NCI-H187 treated with DMSO at 0.1 percent for 48 hours (cell line): ENCODE measurements around the gene TRABD2A.
"Not testable (repeated sequence)": the region's sequence is repeated elsewhere in the genome, so short reads cannot be mapped to it uniquely, and the experiment has no call there.

Source experiments
- DNase-seq: peaks from one replicate; lab custom pipeline; 2025; lab: John Stamatoyannopoulos, UW

Gene TRABD2A

DNA sequence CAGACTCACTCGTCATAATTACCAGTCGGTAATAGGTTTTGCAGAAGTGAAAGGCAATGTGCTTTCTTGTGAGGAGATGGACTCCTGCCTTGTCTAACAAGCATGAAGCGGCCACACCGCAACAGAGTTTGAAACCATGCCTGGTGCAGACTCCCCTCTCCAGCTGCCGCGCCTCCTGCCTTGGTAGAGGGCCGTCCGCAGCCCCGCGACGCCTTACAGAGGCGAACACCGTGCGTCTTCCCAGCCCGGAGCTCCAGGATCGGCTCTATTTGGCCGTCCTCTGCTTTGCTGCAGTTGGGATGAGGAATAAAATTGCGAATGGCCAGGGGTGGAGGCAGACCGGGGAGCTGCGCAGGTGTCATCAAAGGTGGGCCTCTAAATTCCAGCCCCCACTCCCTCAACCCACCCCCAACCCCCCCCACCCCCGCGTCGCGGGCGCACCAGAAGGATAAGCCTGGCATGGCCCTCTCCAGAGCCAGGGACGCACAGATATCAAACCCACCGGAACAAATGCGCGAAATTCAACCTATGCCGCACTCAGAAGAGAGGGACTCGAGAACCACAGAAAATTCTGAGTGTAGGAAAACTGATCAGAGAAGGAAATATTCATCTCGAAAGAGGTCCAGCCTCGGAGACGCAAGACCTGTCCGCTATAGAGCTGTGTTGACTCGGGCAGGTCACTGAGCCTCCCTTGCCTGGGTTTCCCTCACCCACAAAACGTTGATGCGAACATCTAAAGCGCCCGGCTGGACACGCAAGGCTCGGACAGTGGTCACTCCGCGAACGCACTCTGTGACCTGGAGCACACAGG lies 1.1 kb downstream of the TRABD2A start:
- no peak for DNase-seq

DNA sequence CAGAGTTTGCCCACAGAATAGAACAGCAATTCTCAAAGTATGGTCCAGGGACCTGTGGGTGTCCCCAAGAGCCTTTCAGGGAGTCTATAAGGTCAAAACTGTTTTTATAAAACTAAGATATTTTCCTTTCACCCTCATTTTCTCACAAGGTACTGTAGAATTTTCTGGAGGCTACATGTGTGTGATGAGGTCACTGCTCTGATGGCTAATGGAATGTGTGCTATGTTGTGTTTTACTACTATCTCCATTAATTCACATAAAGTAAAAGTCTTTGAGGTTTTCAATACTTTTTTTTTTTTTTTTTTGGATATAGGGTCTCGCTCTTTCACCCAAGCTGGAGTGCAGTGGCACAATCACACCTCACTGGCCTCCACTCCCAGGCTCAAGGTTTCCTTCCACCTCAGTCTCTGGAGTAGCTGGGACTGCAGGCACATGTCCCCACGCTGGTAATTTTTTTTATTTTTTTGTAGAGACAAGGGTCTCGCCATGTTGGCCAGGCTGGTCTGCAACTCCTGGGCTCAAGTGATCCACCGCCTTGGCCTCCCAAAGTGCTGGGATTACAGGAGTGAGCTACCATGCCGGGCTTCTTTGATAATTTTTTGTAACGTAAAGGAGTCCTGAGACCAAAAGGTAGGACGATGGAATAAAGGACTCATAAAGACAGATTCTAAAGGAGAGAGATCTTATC lies 1.8 kb downstream of the TRABD2A start:
- no peak for DNase-seq

DNA sequence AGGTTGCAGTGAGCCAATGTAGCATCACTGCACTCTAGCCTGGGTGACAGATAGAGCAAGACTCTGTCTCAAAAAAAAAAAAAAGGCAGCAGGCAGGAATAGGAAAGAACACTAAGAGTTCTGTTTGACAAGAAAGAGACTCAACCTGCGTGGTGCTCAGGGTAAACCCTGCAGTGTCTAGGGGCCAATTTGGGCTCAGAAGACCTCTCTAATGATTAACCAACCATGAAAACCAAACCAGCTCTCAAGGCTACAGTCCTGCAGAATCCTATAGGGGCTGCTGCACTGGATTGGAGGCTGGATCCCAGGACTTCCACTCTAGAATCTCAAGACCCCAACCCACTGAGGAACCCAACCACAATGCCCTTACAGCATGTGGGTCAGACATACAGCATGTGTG lies 2.4 kb downstream of the TRABD2A start:
- no peak for DNase-seq

DNA sequence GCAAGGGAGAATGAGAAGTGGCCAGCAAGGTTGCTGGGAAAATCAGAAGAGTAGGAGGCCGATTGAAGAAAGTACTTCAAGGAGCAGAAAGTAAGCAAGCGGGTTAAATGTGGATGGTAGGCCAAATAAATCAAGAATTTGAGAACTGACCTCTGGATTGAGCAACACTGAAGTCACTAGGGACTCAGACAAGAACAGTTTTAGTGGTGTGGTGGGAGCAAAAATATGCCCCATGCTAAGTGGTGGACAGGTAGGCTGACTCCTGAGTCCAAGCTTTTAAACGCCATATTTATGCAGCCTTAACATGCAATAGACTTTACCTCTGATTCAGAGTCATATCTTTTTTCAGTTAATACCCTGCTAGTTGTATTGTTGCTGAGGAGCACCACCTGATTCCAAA lies 4.5 kb downstream of the TRABD2A start:
- DNase-seq, result no peak

DNA sequence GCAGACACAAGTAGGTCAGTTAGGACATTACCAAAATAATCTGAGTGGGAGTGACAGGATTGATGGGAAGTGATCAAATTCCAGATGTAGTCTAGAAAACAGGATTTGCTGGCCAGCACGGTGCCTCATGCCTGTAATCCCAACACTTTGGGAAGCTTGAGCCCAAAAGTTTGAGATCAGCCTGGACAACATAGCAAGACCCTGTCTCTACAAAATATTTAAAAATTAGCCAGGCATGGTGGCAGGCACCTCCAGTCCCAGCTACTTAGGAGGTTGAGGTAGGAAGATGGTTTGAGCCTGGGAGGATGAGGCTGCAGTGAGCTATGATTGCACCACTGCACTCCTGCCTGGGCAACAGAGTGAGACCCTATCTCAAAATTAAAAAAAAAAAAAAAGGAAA lies 5.3 kb downstream of the TRABD2A start:
- not testable (repeated sequence) for DNase-seq

DNA sequence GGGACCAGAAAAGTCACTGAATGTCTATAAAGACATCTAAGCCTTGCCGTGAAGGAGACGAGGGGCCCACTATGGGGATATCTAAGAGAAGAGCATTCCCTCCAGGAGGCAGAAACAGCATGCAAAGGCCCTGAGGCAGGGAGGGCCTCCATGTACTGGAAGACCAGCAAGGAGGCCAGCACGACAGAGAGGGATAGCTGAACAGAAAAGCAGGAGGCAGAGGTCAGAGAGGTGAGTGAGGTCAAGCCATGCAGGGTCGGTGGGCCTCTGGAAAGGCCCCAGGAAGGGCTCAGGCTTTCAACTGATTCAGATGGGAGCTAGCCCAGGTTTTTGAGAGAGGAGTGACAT lies 5.7 kb downstream of the TRABD2A start:
- DNase-seq, result no peak

DNA sequence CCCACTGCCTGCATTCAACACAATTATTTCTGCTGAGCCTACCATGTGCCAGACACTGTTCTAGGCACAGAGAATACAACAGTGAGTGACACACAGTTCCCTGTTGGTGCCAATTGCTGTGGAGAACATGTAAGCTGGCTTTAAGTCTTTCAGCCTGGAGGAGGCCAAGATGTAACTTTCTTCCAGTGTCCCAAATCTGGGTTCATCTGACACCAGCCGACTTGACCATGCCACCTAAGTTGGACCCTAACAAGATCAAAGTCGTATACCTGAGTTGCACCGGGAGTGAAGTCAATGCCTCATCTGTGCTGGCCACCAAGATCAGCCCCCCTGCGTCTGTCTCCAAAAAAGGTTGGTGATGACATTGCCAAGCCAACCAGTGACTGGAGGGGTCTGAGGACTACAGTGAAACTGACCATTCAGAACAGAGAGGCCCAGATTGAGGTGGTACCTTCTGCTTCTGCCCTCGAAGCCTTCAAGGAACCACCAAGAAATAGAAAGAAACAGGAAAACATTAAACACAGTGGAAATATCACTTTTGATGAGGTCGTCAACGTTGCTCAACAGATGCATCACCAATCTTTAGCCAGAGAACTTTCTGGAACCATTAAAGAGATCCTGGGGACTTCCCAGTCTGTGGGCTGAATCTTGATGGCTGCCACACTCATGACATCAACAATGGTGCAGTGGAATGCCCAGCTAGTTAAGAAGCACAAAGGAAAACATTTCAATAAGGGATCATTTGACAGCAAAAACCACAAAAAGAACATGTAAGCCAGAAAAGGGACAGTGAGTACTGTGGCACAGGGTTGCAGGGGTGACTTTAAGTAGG lies 6.3 kb downstream of the TRABD2A start:
- DNase-seq, result no peak

DNA sequence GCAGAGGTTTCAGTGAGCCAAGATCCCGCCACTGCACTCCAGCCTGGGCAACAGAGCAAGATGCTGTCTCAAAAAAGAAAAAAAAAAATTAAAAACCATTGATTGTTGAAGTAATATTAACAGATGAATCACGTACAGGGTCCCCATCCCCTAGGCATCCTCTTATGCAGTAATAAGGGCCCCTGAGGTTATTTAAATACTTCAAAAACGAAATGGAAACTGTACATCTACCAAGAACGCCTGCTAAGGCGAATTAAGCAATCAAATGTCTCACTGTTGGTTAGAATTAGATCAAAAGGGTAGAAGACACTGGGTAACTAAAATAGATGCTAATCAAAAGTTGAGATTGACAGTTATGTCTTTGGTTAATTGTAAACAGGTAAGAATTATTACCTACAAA lies 7.5 kb downstream of the TRABD2A start:
- no peak for DNase-seq

DNA sequence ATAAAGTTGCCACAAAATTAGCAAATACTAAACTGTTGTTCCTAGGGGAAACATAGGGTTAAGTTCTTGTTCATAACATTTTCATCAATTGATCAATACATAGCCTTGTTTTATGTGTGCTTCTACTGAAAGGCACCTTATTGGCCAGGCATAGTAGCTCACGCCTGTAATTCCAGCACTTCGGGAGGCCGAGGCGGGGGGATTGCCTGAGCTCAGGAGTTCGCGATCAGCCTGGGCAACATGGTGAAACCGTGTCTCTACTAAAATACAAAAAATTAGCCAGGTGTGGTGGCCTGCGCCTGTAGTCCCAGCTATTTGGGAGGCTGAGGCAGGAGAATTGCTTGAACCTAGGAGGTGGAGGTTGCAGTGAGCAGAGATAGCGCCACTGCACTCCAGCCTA lies 8.2 kb downstream of the TRABD2A start:
- DNase-seq, result not testable (repeated sequence)

DNA sequence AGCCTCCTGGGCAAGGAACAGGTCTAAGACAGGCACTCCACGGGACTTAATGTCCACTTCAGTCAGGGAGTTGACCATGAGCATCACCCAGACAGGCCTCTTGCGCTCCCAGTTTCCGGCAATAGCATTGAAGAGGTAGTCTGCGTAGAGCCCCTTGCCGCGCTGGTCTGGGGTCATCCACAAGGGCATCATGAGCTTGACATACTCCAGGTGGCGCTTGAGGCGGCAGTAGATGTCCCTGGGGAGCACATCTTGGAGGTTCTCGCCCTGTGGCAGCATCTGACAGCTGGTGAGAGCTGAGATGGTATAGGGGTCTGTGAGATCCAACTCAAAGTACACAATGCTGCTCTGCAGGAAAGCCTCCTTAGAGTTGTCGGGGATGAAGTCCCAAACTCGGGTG lies 10.6 kb downstream of the TRABD2A start:
- DNase-seq, result no peak

DNA sequence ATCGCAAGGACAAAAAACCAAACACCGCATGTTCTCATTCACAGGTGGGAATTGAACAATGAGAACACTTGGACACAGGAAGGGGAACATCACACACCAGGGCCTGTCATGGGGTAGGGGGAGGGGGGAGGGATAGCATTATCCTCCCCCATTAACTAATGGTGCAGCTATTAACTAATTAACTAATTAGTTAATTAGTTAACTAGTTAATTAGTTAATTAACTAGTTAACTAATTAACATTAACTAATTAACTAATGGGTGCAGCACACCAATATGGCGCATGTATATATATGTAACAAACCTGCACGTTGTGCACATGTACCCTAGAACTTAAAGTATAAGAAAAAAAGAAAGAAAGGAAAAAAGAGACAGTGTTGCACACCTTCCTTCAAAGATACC lies 12.6 kb downstream of the TRABD2A start:
- not testable (repeated sequence) for DNase-seq

DNA sequence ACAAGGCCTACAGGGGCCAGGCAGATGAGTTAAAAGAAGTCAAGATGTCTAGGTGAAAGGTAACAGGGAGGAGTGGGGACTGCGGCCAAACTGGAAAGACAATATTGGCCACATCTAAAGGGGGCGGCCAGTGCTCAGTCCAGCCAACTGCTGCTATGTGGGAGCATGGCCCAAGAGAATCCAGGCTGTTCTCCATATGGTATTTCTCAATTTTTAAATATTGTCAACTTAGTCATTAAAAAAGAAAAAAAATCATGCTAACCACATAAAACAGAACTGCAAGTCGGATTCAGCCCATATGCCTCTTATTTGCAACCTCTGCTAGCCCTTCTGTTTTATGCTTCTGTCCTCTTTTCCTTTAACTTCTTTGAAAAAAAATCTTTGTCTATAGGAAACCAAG lies 14.8 kb downstream of the TRABD2A start:
- DNase-seq, result no peak

DNA sequence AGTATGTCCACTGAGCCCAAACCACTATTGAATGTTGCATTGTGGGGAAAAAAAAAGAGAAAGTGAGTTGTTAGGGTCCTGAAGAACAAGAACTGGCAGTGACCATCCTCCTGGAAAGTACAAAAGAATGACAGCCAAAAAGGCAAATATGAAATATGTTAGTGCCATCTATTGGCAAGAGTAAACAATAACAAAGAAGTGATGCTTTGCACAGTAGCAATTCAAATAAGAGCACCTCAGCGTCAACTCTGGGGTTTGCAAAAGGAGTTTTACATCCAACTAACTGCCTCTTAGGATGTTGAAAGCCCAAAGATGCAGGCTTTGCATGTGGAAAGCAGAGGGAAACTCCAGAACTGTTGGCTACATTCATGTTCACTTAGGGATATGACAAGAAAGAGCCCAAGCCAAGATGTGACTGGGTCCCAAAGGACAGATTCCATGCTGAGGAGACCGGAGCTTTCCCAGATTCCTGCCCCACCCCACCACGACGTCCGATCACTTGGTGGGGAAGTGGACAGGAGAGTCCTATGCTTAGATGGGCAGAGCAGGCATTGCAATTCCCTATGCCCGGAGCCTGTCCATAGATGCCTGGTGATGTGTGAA lies 15.6 kb downstream of the TRABD2A start:
- DNase-seq, result no peak

DNA sequence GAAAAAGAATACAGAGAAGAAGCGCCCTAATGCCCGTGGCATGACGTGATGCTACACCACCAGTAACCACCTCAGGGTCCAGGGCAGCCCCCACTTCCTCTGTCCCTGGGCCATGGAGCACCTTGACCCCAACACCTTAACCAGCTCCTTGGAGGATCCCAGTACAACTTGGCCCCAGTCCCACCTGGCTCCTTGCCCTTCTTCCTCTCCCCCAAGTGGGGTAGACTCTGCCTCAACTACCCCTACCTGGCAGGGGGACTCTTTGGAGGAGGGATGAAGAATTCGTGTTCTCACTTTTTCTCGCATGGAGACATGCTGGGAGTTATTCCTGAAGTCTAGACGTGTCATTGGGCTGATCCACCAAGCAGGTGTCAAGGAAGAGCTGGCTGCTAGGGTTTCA lies 18.9 kb downstream of the TRABD2A start:
- DNase-seq, result no peak

DNA sequence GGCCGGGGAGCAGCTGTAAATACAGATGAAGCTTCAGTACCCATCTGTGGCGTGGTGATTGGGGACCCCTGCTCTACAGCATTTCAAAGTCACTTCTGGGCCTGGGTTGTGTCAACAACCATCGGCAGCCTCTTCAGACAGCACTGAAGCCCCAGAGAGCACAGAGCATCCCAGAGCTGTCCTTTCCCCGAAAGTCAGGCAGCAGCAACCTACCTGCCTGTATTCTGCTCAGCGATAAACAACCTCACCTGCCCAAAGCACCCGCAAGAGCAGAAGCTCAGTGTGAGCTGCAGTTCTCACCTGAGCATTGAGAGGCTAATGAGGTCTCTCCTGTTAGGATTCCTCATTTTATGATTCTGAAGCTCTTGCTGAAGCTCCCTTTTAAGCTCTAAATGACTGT lies 19.3 kb downstream of the TRABD2A start:
- no peak for DNase-seq

DNA sequence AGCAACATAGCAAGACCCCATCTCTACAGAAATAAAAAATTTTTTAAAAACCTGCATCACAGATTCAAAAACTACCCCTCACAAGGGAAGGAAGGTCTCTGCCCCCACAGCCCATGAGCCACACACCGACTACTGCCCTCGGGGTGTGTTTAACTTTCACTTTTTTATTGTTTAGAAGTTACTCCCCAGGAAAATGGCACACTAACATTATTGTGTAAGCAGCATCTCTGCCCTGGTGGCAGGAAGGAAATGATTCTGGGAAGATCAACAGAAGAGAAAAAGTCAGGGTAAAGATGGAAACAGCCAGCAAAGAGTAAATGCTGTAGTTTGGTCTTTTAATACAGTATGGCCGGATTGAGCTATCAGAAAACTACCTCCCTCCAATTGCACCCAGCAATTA lies 21.9 kb downstream of the TRABD2A start:
- DNase-seq, result no peak

DNA sequence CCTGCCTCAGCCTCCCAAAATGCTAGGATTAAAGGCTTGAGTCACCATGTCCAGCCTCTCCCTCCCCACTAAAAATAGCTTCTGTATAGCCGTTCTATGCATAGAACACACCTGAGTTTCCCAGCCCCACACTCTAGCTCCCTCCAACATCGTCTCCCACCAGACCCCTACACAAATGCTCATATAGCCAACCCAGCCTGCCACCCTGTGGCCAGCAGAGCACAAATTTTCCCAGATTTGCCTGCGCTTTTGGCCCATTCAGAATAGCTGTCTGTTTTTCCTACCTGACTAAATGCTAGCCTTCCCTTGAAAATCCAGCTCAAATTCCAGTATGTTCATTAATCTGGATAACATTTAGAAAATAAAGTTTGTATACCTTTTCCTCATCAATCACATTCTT lies 22.8 kb downstream of the TRABD2A start:
- DNase-seq, result no peak

DNA sequence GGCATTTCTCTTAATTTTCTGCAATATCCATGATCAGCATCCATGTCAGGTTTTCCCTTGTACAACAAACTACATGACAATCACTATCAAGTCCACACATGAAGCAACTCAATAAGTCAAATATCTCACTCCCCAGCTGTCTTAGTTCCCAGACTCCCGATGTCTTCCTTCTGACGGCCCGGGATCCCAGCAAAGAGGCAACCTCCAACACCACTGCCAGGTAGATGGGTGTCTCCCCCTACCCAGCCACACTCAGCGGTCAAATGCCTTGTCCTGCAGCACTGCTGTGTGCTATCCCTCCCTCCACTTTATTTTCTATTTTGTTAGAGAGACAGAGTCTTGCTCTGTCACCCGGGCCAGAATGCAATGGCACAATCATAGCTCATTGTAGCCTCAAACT lies 23.3 kb downstream of the TRABD2A start:
- no peak for DNase-seq

DNA sequence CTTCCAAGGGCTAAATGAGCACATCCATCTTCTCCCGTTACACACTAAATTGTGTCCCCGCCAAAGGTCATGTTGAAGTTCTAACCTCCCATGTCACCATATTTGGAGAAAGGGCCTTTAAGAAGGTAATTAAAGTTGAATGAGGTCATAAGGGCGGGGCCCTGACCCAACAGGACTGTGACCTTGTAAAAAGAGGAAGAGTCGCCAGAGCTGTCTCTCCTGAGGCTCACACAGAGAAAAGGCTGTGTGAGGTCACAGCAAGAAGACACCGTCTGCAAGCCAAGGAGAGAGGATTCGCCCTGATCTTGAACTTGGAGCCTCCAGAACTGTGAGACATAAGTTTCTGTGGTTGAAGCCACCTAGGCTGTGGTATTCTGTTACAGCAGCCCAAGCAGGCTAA lies 24.1 kb downstream of the TRABD2A start:
- DNase-seq, result no peak

DNA sequence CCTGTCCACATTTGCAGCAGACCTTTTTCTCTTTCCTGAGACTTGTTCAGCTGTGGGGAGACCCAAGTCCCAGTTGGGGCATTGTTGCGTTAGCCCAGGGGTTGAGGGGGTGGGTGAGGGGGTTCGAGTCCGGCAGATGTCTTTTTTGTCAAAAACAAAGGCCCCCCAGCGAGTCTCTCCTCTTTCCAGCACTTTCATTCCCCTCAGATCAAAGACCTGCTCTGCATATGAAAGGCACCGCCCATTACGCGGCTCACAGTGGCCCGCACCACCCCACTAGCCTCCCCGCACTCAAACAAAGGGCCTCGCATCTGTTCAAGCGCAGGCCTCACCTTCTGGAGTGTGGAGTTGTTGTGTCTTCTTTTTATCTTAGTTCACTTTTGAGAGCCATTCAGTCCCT lies 25.2 kb downstream of the TRABD2A start:
- no peak for DNase-seq

DNA sequence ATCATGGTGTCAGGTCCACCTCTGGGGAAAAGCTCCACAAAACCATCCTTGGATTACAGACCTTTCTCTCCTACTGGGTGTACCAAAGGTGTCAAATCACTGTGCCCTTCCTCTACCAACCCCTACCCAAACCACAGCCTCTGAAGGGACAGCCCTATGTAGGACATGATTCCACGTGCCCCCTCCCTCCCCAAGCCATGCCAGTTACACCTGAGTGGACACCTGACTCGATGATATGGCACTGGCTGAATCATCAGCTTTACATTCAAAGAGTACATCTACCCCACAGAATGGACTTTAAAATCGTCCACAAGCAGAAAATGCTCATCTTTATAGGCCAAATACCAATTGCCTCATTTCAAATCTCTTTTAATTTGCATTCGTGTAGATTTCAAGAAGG lies 26.0 kb downstream of the TRABD2A start:
- no peak for DNase-seq

DNA sequence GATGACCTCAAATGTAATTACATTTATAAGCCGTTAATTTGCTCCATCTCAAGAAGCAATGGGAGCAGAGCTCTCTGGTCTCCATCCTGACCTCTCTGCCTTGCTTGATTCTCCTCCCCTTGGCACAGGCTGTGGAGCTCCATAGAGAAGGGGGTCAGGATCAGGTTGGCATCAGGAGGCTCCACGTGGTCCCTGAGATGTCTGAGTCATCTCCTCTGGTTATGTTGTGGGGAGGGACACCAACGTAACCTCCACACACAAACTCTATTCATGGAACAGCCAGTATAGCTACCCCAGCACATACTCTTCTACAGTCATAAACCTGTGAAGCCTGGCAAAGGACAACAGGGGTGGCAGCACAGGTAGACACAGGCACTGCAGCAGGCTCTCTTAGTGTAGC lies 29.0 kb downstream of the TRABD2A start:
- no peak for DNase-seq

DNA sequence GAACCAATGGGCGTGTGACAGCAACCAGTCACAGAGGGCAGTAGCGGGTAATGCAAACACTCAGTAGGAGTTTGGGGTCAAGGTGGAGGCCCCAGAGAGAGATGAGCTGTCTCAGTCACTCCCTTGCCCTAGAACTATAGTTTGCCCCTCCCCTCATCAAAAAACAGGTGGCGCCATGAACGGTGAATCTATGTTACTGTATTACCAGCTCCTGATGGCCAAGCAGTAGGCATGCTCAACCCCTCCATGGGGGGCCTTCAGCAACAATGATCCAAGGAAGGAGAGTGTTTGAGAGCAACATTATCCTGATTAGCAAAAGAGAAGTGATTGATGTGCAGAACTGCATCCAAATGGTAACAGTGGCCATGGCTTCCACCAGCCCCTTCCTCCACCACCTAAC lies 30.4 kb downstream of the TRABD2A start:
- DNase-seq, result no peak
